ENCODE data around the gene HIGD1A.

The HIGD1A gene

GRCh38 chr3:42804106-42804830, at the start of gene HIGD1A:
TSS of gene HIGD1A (minus strand) at chr3:42804490. CDS start at chr3:42794253, 10,237 bp downstream.
- DNase-seq (ENCODE audit: low read depth in 2 of 2, low spot score in 1 of 2) = peak; percentile 74 to 86

- DNase-seq (ENCODE audit: low read depth in 2 of 2, low spot score in 1 of 2) = no peak
These were observed 49.5 kb upstream of the HIGD1A start for GRCh38 chr3:42853739-42854302.

GRCh38 chr3:42853056-42853455, 48.8 kb upstream of the HIGD1A start:
- DNase-seq (ENCODE audit: low read depth in 2 of 2, low spot score in 1 of 2) = no peak

- no peak for DNase-seq (ENCODE audit: low read depth in 2 of 2, low spot score in 1 of 2)
These were observed 48.2 kb upstream of the HIGD1A start for GRCh38 chr3:42852441-42852840.

- no peak for DNase-seq (ENCODE audit: low read depth in 2 of 2, low spot score in 1 of 2)
These were observed 47.0 kb upstream of the HIGD1A start for GRCh38 chr3:42851228-42851834.

GRCh38 chr3:42850263-42850662, 46.0 kb upstream of the HIGD1A start:
- no peak for DNase-seq (ENCODE audit: low read depth in 2 of 2, low spot score in 1 of 2)

GRCh38 chr3:42849017-42849416, 44.7 kb upstream of the HIGD1A start:
- no peak for DNase-seq (ENCODE audit: low read depth in 2 of 2, low spot score in 1 of 2)

GRCh38 chr3:42847731-42848130, 43.4 kb upstream of the HIGD1A start:
- DNase-seq (ENCODE audit: low read depth in 2 of 2, low spot score in 1 of 2) = no peak

- DNase-seq (ENCODE audit: low read depth in 2 of 2, low spot score in 1 of 2) = no peak
These were observed 42.6 kb upstream of the HIGD1A start for GRCh38 chr3:42846685-42847522.

- DNase-seq (ENCODE audit: low read depth in 2 of 2, low spot score in 1 of 2) = no peak
These were observed 40.5 kb upstream of the HIGD1A start for GRCh38 chr3:42844815-42845214.

- DNase-seq (ENCODE audit: low read depth in 2 of 2, low spot score in 1 of 2) = no peak
These were observed 40.1 kb upstream of the HIGD1A start for GRCh38 chr3:42844412-42844713.

GRCh38 chr3:42843713-42844411, 39.6 kb upstream of the HIGD1A start:
- DNase-seq (ENCODE audit: low read depth in 2 of 2, low spot score in 1 of 2) = no peak

GRCh38 chr3:42841332-42841731, 37.0 kb upstream of the HIGD1A start:
- no peak for DNase-seq (ENCODE audit: low read depth in 2 of 2, low spot score in 1 of 2)

GRCh38 chr3:42839616-42840015, 35.3 kb upstream of the HIGD1A start:
- no peak for DNase-seq (ENCODE audit: low read depth in 2 of 2, low spot score in 1 of 2)

- DNase-seq (ENCODE audit: low read depth in 2 of 2, low spot score in 1 of 2) = no peak
These were observed 34.3 kb upstream of the HIGD1A start for GRCh38 chr3:42838571-42838970.

GRCh38 chr3:42836150-42837123, 32.1 kb upstream of the HIGD1A start:
- no peak for DNase-seq (ENCODE audit: low read depth in 2 of 2, low spot score in 1 of 2)

GRCh38 chr3:42831321-42831713, 27.0 kb upstream of the HIGD1A start:
- DNase-seq (ENCODE audit: low read depth in 2 of 2, low spot score in 1 of 2) = peak; percentile 34 to 59

GRCh38 chr3:42830437-42831320, 26.4 kb upstream of the HIGD1A start:
- no peak for DNase-seq (ENCODE audit: low read depth in 2 of 2, low spot score in 1 of 2)

All from stimulated activated CD8-positive, alpha-beta memory T cell treated with anti-CD3 and anti-CD28 coated beads, Interleukin-4, amount 100 ng/mL, for 4 hours (primary cell).